DOHH2 (cell line): ENCODE data around the gene PLEKHG4B.

Experiments used
- H3F3A ChIP-seq: fragments of 200-600 bp; sonication (generic), shearing (Covaris generic); 2 replicates; pipeline ENCODE4 v1.6.0; 2016; ENCODE audit warnings: antibody characterized with exemption, mild to moderate bottlenecking; ENCODE audit not compliant: control insufficient read depth, insufficient read depth
- H3K27ac ChIP-seq: fragments of 200-600 bp; sonication (generic); 2 replicates; pipeline ENCODE4 v1.5.1; 2014; ENCODE audit warnings: low read depth, mild to moderate bottlenecking, low read length, moderate library complexity
- H3K27me3 ChIP-seq: fragments of 200-600 bp; sonication (generic); 2 replicates; pipeline ENCODE4 v1.6.1; 2014; ENCODE audit warnings: mild to moderate bottlenecking, low read length, mixed read lengths; ENCODE audit not compliant: control insufficient read depth
- H3K36me3 ChIP-seq: fragments of 200-600 bp; sonication (generic); 2 replicates; pipeline ENCODE4 v1.6.1; 2014; ENCODE audit warnings: mild to moderate bottlenecking, low read length, moderate library complexity, mixed read lengths; ENCODE audit not compliant: control insufficient read depth
- H3K4me1 ChIP-seq: fragments of 200-600 bp; sonication (generic); 2 replicates; pipeline ENCODE4 v1.6.1; 2014; ENCODE audit warnings: mild to moderate bottlenecking, low read length, mixed read lengths; ENCODE audit not compliant: control insufficient read depth
- H3K4me2 ChIP-seq: fragments of 200-600 bp; sonication (generic); 2 replicates; pipeline ENCODE4 v1.6.0; 2014; ENCODE audit warnings: mild to moderate bottlenecking, low read length, moderate library complexity
- H3K4me3 ChIP-seq: fragments of 200-600 bp; sonication (generic); 2 replicates; pipeline ENCODE4 v1.5.1; 2014; ENCODE audit warnings: mild to moderate bottlenecking, low read length, mixed read lengths
- H3K79me2 ChIP-seq: fragments of 200-600 bp; sonication (generic); 2 replicates; pipeline ENCODE4 v1.6.1; 2014; ENCODE audit warnings: mild to moderate bottlenecking, low read length, mixed read lengths; ENCODE audit not compliant: control insufficient read depth
- H3K9me2 ChIP-seq: fragments of 200-600 bp; sonication (generic); replicated peaks from 2 replicates; pipeline ENCODE4 v1.6.1; 2014; ENCODE audit warnings: mild to moderate bottlenecking, low read length, mixed read lengths; ENCODE audit not compliant: control insufficient read depth
- H3K9me3 ChIP-seq: fragments of 200-600 bp; sonication (generic); 2 replicates; pipeline ENCODE4 v1.6.1; 2014; ENCODE audit warnings: antibody characterized with exemption, low read length, mixed read lengths; ENCODE audit not compliant: control insufficient read depth, insufficient read depth
- H4K20me1 ChIP-seq: fragments of 200-600 bp; sonication (generic); 2 replicates; pipeline ENCODE4 v1.6.0; 2014; ENCODE audit warnings: low read depth, mild to moderate bottlenecking, antibody characterized with exemption, low read length, moderate library complexity; ENCODE audit not compliant: control insufficient read depth, insufficient read depth
- CTCF ChIP-seq: fragments of 200-600 bp; sonication (generic); IDR thresholded peaks from one replicate; pipeline ENCODE4 v1.5.1; 2014; ENCODE audit warnings: antibody characterized with exemption, mild to moderate bottlenecking, low read depth, low read length; ENCODE audit not compliant: poor library complexity, severe bottlenecking
- EZH2phosphoT487 ChIP-seq: fragments of 200-600 bp; sonication (generic); IDR thresholded peaks from 2 replicates; pipeline ENCODE4 v1.6.1; 2017; ENCODE audit warnings: borderline replicate concordance, mild to moderate bottlenecking, antibody characterized with exemption, low read length, moderate library complexity, mixed read lengths

Gene PLEKHG4B

GRCh38 chr5:73768-74502 is 18.0 kb upstream of the PLEKHG4B start:
- Histone ChIP-seq H3K27me3 (peaks cover 3% of the 10 kb centered on the region; the same call in 1 of the 2 replicates), H3K9me2 (no peaks in the 10 kb centered on the region), H3K4me1 (no peaks in the 10 kb centered on the region), H4K20me1 (no peaks in the 10 kb centered on the region), H3K4me3 (no peak overlapping the region), H3K9me3 (no peaks in the 10 kb centered on the region), H3K4me2 (no peak overlapping the region), H3K79me2 (no peaks in the 10 kb centered on the region), H3K36me3 (no peaks in the 10 kb centered on the region), H3K27ac (no peak overlapping the region), H3F3A (no peaks in the 10 kb centered on the region)
- no peak for TF ChIP-seq CTCF
- no peak for TF ChIP-seq EZH2phosphoT487

- TF ChIP-seq CTCF (no peak), EZH2phosphoT487 (no peak)
- Histone ChIP-seq H3K79me2 (no peaks in the 10 kb centered on the region), H3K4me1 (no peaks in the 10 kb centered on the region), H4K20me1 (no peaks in the 10 kb centered on the region), H3K27ac (no peak overlapping the region), H3K27me3 (peaks cover 3% of the 10 kb centered on the region; the same call in 1 of the 2 replicates), H3K4me3 (no peak overlapping the region), H3F3A (no peaks in the 10 kb centered on the region), H3K4me2 (no peak overlapping the region), H3K9me3 (no peaks in the 10 kb centered on the region), H3K36me3 (no peaks in the 10 kb centered on the region), H3K9me2 (no peaks in the 10 kb centered on the region)
Observed at GRCh38 chr5:74503-75109, 17.4 kb upstream of the PLEKHG4B start.

GRCh38 chr5:75331-76320 is 16.3 kb upstream of the PLEKHG4B start:
- no peaks in the 10 kb centered on the region for H3K4me1 ChIP-seq
- peaks cover 3% of the 10 kb centered on the region; the same call in 1 of the 2 replicates for H3K27me3 ChIP-seq
- H3K27ac ChIP-seq: no peak overlapping the region

More at GRCh38 chr5:75331-76320, 16.3 kb upstream of the PLEKHG4B start:
- Histone ChIP-seq H3K9me3 (no peaks in the 10 kb centered on the region), H3K36me3 (no peaks in the 10 kb centered on the region), H3K4me2 (no peak overlapping the region), H3K79me2 (no peaks in the 10 kb centered on the region), H3K9me2 (no peaks in the 10 kb centered on the region), H4K20me1 (no peaks in the 10 kb centered on the region), H3F3A (no peaks in the 10 kb centered on the region), H3K4me3 (no peak overlapping the region)
- no peak for TF ChIP-seq EZH2phosphoT487
- no peak for TF ChIP-seq CTCF
